MM.1S (cell line): Measurements from ENCODE around the gene ABCC6.
"Not testable (repeated sequence)": the region's sequence is repeated elsewhere in the genome, so short reads cannot be mapped to it uniquely, and the experiment has no call there.

ENCODE experiments used
- DNase-seq: peaks from one replicate; pipeline ENCODE4 v3.0.0-alpha.2; 2015
- H2AFZ ChIP-seq: fragments of 300-600 bp; sonication (generic); 2 replicates; pipeline ENCODE4 v1.6.0; 2016; ENCODE audit warnings: antibody characterized with exemption, low read length
- H3F3A ChIP-seq: fragments of 300-600 bp; sonication (generic); 2 replicates; pipeline ENCODE4 v1.6.1; 2016; ENCODE audit warnings: mild to moderate bottlenecking, antibody characterized with exemption, low read length, moderate library complexity, mixed read lengths; ENCODE audit not compliant: insufficient read depth
- H3K27ac ChIP-seq: fragments of 300-600 bp; sonication (generic); 2 replicates; pipeline ENCODE4 v1.5.1; 2016; ENCODE audit warnings: mild to moderate bottlenecking, low read length
- H3K27me3 ChIP-seq: fragments of 300-600 bp; sonication (generic); replicated peaks from 2 replicates; pipeline ENCODE4 v1.6.0; 2016; ENCODE audit warnings: low read length; ENCODE audit not compliant: insufficient read depth
- H3K36me3 ChIP-seq: fragments of 300-600 bp; sonication (generic); replicated peaks from 2 replicates; pipeline ENCODE4 v1.6.1; 2016; ENCODE audit warnings: mild to moderate bottlenecking, low read length, mixed read lengths; ENCODE audit not compliant: insufficient read depth
- H3K4me1 ChIP-seq: fragments of 300-600 bp; sonication (generic); 2 replicates; pipeline ENCODE4 v1.6.1; 2016; ENCODE audit warnings: low read length, mixed read lengths
- H3K4me2 ChIP-seq: fragments of 300-600 bp; sonication (generic); 2 replicates; pipeline ENCODE4 v1.6.0; 2016; ENCODE audit warnings: low read depth, low read length
- H3K4me3 ChIP-seq: fragments of 300-600 bp; sonication (generic); 2 replicates; pipeline ENCODE4 v1.5.1; 2016; ENCODE audit warnings: low read length, mixed read lengths
- H3K79me2 ChIP-seq: fragments of 300-600 bp; sonication (generic); 2 replicates; pipeline ENCODE4 v1.6.1; 2016; ENCODE audit warnings: mixed run types, low read length, mixed read lengths
- H3K9ac ChIP-seq: fragments of 300-600 bp; sonication (generic); 2 replicates; pipeline ENCODE4 v1.6.1; 2016; ENCODE audit warnings: low read length, mixed read lengths
- H3K9me2 ChIP-seq: fragments of 300-600 bp; sonication (generic); replicated peaks from 2 replicates; pipeline ENCODE4 v1.6.1; 2016; ENCODE audit warnings: mild to moderate bottlenecking, low read length, mixed read lengths; ENCODE audit not compliant: insufficient read depth
- H3K9me3 ChIP-seq: fragments of 300-600 bp; sonication (generic); replicated peaks from 2 replicates; pipeline ENCODE4 v1.6.1; 2016; ENCODE audit warnings: mild to moderate bottlenecking, low read length, mixed read lengths; ENCODE audit not compliant: insufficient read depth
- H4K20me1 ChIP-seq: fragments of 300-600 bp; sonication (generic); 2 replicates; pipeline ENCODE4 v1.6.1; 2016; ENCODE audit warnings: mild to moderate bottlenecking, low read length, moderate library complexity, mixed read lengths; ENCODE audit not compliant: insufficient read depth
- CTCF ChIP-seq: fragments of 300-600 bp; sonication (generic); IDR thresholded peaks from 2 replicates; pipeline ENCODE4 v1.5.1; 2016; ENCODE audit warnings: antibody characterized with exemption, low read length, mixed read lengths
- EZH2 ChIP-seq: fragments of 300-600 bp; sonication (generic); optimal IDR thresholded peaks from 2 replicates; pipeline ENCODE3; 2017; ENCODE audit warnings: low read depth, mild to moderate bottlenecking, antibody characterized with exemption, low read length, mixed read lengths
- EZH2phosphoT487 ChIP-seq: fragments of 300-600 bp; sonication (generic); IDR thresholded peaks from 2 replicates; pipeline ENCODE4 v1.6.1; 2018; ENCODE audit warnings: antibody characterized with exemption, low read length

The ABCC6 gene

DNA sequence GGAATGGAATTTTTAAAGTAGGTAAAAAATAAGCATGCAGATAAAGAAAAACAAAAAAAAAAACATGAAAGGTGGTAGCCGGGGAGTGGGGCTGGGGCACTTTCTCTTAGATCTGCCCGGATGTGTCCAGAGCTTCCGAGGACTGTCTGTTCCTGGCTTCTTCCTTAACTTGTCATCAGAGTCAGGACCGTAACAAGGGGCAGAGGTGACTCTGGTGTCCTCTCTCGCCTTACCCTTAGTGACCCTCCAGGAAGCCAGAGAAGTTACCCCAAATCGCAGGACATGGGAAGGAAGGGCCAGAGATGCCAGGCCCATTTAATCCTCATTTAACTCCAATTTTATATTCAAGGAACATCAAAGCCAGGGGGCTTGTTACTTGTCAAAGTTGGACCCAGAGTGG lies 115.5 kb downstream of the ABCC6 start:
- no peak overlapping the region for H3K4me3 ChIP-seq

GRCh38 chr16:16106466-16106865 lies 116.8 kb downstream of the ABCC6 start:
- Histone ChIP-seq H3K79me2 (no peaks in the 10 kb centered on the region), H3K27me3 (no peaks in the 10 kb centered on the region), H3K9ac (no peak overlapping the region), H3K36me3 (no peaks in the 10 kb centered on the region), H2AFZ (no peak overlapping the region), H4K20me1 (no peaks in the 10 kb centered on the region), H3K9me2 (no peaks in the 10 kb centered on the region), H3K9me3 (no peaks in the 10 kb centered on the region), H3K4me3 (no peak overlapping the region), H3K4me1 (no peaks in the 10 kb centered on the region), H3K4me2 (no peak overlapping the region), H3K27ac (no peak overlapping the region), H3F3A (no peaks in the 10 kb centered on the region)
- no peak for DNase-seq
- TF ChIP-seq EZH2phosphoT487, result no peak
- TF ChIP-seq EZH2, result no peak
- TF ChIP-seq CTCF, result no peak

More for the DNA sequence above, 115.5 kb downstream of the ABCC6 start:
- Histone ChIP-seq H3K4me1 (no peaks in the 10 kb centered on the region), H3K9ac (no peak overlapping the region), H3K4me2 (no peak overlapping the region), H3K27ac (no peak overlapping the region), H3K9me3 (no peaks in the 10 kb centered on the region), H4K20me1 (no peaks in the 10 kb centered on the region), H3K36me3 (no peaks in the 10 kb centered on the region), H3F3A (no peaks in the 10 kb centered on the region), H2AFZ (no peak overlapping the region), H3K79me2 (no peaks in the 10 kb centered on the region), H3K27me3 (no peaks in the 10 kb centered on the region), H3K9me2 (no peaks in the 10 kb centered on the region)
- no peak for DNase-seq
- TF ChIP-seq EZH2 (no peak), CTCF (no peak), EZH2phosphoT487 (no peak)

GRCh38 chr16:16105646-16106045 lies 117.6 kb downstream of the ABCC6 start:
- H3K4me2 ChIP-seq, result no peak overlapping the region
- H3F3A ChIP-seq, result no peaks in the 10 kb centered on the region
- H3K27me3 ChIP-seq, result no peaks in the 10 kb centered on the region
- DNase-seq, result no peak
- no peak for TF ChIP-seq CTCF
- no peak for TF ChIP-seq EZH2
- no peak overlapping the region for H3K4me3 ChIP-seq
- no peaks in the 10 kb centered on the region for H4K20me1 ChIP-seq
- H3K36me3 ChIP-seq, result no peaks in the 10 kb centered on the region
- no peaks in the 10 kb centered on the region for H3K4me1 ChIP-seq
- H3K79me2 ChIP-seq, result no peaks in the 10 kb centered on the region
- no peaks in the 10 kb centered on the region for H3K9me3 ChIP-seq
- H3K27ac ChIP-seq, result no peak overlapping the region
- no peak overlapping the region for H3K9ac ChIP-seq
- H3K9me2 ChIP-seq, result no peaks in the 10 kb centered on the region
- no peak overlapping the region for H2AFZ ChIP-seq

DNA sequence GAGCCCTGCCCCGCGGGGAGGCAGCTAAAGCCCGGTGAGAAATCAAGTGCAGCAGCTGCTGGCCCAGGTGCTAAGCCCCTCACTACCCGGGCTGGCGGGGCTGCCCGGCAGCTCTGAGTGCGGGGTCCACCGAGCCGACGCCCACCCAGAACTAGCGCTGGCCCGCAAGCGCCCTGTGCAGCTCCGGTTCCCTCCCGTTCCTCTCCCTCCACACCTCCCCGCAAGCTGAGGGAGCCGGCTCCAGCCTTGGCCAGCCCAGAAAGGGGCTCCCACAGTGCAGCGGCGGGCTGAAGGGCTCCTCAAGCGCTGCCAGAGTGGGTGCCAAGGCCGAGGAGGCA lies 118.5 kb downstream of the ABCC6 start:
- not testable (repeated sequence) for H4K20me1 ChIP-seq, H3K4me3 ChIP-seq, H2AFZ ChIP-seq, H3K27ac ChIP-seq, H3K36me3 ChIP-seq, H3F3A ChIP-seq, H3K4me1 ChIP-seq, DNase-seq, H3K4me2 ChIP-seq, H3K9me3 ChIP-seq, H3K9ac ChIP-seq, H3K9me2 ChIP-seq, H3K27me3 ChIP-seq, H3K79me2 ChIP-seq

DNA sequence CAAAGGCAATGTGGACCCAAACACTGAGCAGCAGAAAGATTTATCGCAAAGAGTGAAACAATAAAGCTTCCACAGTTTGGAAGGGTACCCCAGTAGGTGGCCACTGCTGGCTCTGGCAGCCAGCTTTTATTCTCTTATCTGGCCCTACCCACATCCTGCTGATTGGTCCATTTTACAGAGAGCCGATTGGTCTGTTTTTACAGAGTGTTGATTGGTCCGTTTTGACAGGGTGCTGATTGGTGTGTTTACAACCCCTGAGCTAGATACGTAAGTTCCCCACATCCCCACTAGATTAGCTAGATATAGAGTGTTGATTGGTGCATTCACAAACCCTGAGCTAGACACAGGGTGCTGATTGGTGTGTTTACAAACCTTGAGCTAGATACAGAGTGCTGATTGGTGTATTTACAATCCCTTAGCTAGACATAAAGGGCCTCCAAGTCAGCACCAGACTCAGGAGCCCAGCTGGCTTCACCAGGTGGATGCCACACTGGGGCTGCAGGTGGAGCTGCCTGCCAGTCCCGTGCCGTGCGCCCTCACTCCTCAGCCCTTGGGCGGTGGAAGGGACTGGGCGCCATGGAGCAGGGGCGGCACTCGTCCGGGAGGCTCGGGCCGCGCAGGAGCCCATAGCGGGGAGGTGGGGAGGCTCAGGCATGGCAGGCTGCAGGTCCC lies 119.0 kb downstream of the ABCC6 start:
- H3K9me3 ChIP-seq, H3K27me3 ChIP-seq, H3K27ac ChIP-seq, H3K4me2 ChIP-seq, H4K20me1 ChIP-seq, H3K9me2 ChIP-seq, H3K36me3 ChIP-seq, H3F3A ChIP-seq, H3K79me2 ChIP-seq, H3K9ac ChIP-seq, DNase-seq, H3K4me3 ChIP-seq, H2AFZ ChIP-seq, H3K4me1 ChIP-seq: not testable (repeated sequence)
